Measurements from ENCODE around the gene SCARF2. TPM values are rescaled to one million over a fixed set of nuclear protein-coding genes. Genes with fewer than 3 reads are reported as not detected.

The SCARF2 gene
- total RNA-seq, 1 experiment from 2014 or later = 10.8 TPM

GRCh38 chr22:20424932-20425565 lies 12.6 kb downstream of the SCARF2 start:
- no peak overlapping the region for H2BK12ac ChIP-seq (ENCODE audit: insufficient read length, low read depth, low read length)
- H4K5ac ChIP-seq (ENCODE audit: insufficient read length, low read depth, low read length) = no peak overlapping the region
- Mint-ChIP-seq H3K9me3 (no peaks in the 10 kb centered on the region), H3K4me1 (peaks cover 11 to 12% of the 10 kb centered on the region in 2 experiments), H3K4me3 (no peak overlapping the region), H3K36me3 (ENCODE audit: insufficient read depth in 1 of 3, low read depth in 3 of 3) (peaks cover 0 to 22% (median 6%) of the 10 kb centered on the region in 3 experiments; a peak in 3 of 7 replicates), H3K27ac (no peak overlapping the region), H3K27me3 (ENCODE audit: low read depth) (peaks cover 16% of the 10 kb centered on the region)
- no peak for TF ChIP-seq CTCF (conservative IDR thresholded peaks at IDR 0.05)
- H3K14ac ChIP-seq (ENCODE audit: insufficient read depth, low read length) = no peak overlapping the region
- no peak overlapping the region for H3K23ac ChIP-seq (ENCODE audit: insufficient read length, low read depth, low read length)
- no peak overlapping the region for H2AK5ac ChIP-seq (ENCODE audit: insufficient read length, low read length)
- H2BK5ac ChIP-seq (ENCODE audit: insufficient read length, low read length) = no peak overlapping the region
- no peak overlapping the region for H4K8ac ChIP-seq (replicated peaks; ENCODE audit: insufficient read length, low read depth, low read length)
- H2AFZ ChIP-seq (ENCODE audit: low read length) = no peak overlapping the region
- H3K4me1 ChIP-seq (ENCODE audit: insufficient read depth, low read length) = no peaks in the 10 kb centered on the region
- H3K4me2 ChIP-seq (ENCODE audit: insufficient read depth, insufficient read length, low read length) = no peak overlapping the region
- H3K23me2 ChIP-seq (ENCODE audit: insufficient read length, low read depth, low read length, poor library complexity, severe bottlenecking) = no peaks in the 10 kb centered on the region
- H3K9ac ChIP-seq (ENCODE audit: extremely low read depth, insufficient read length, low read length) = no peak overlapping the region
- no peaks in the 10 kb centered on the region for H4K20me1 ChIP-seq (ENCODE audit: control insufficient read depth, insufficient read depth, insufficient read length)
- DNase-seq = peak; percentile 96
- no peaks in the 10 kb centered on the region for H3K79me2 ChIP-seq (ENCODE audit: insufficient read depth, low read length)
- no peak overlapping the region for H3K56ac ChIP-seq (ENCODE audit: insufficient read length, low read depth, low read length)
- no peaks in the 10 kb centered on the region for H3K9me3 ChIP-seq (ENCODE audit: control insufficient read depth, low read depth, low read length)
- WGBS (ENCODE audit: extremely low coverage, insufficient read length, low lambda C conversion rate) = no CpG with 5 or more reads among the region's 59 CpGs
- H2BK20ac ChIP-seq (ENCODE audit: low read depth, low read length, poor library complexity, severe bottlenecking) = no peak overlapping the region
- H3K27ac ChIP-seq (ENCODE audit: insufficient read length, low read depth, low read length) = no peak overlapping the region
- H2BK120ac ChIP-seq (ENCODE audit: low read depth, low read length, poor library complexity, severe bottlenecking) = no peak overlapping the region
- H3K4ac ChIP-seq (ENCODE audit: low read depth, low read length) = no peak overlapping the region
- no peaks in the 10 kb centered on the region for H3K79me1 ChIP-seq (ENCODE audit: insufficient read depth, low read depth, low read length, poor library complexity, severe bottlenecking)
- no peak overlapping the region for H3T11ph ChIP-seq (ENCODE audit: low read length)
- no peak overlapping the region for H2BK15ac ChIP-seq (ENCODE audit: low read depth, low read length)
- no peaks in the 10 kb centered on the region; the same call in 1 of the 2 replicates for H3K27me3 ChIP-seq (ENCODE audit: insufficient read depth, low read length)
- no peak overlapping the region for H4K91ac ChIP-seq (ENCODE audit: insufficient read length, low read depth, low read length)
- no peak overlapping the region for H3K18ac ChIP-seq (ENCODE audit: insufficient read length, low read depth, low read length)
